ENCODE data around the gene OGDHL. TPM values are rescaled to one million over a fixed set of nuclear protein-coding genes. Genes with fewer than 3 reads are reported as not detected.

The OGDHL gene
- total RNA-seq, 2 donors from 2014 or later: 0.67 to 0.99 TPM

DNA sequence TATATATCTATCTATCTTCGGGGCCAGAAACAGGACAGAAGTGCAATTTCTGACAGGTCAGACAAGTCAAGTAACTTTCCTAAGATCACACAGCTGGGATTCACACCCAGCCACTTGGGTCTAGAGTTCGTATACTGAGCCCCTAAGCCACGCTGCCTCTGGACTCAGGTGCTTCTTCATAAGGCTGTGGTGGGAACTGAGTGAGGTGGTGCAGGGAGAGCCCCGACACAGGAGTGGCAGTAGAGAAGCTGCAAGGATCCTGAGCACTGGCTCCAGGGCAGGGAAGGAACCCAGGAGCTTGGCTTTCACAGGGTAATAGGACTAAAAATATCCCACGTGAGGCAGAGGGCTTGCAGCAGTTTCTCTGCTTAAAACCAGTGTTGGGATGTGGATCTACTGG lies 48.9 kb downstream of the OGDHL start:
- Mint-ChIP-seq H3K36me3 (ENCODE audit: insufficient read depth in 2 of 2) (no peaks in the 10 kb centered on the region), H3K27me3 (ENCODE audit: low read depth) (peaks cover 6% of the 10 kb centered on the region), H3K4me1 (ENCODE audit: low read depth) (no peaks in the 10 kb centered on the region), H3K27ac (no peak overlapping the region), H3K9me3 (peaks cover 0 to 9% of the 10 kb centered on the region in 2 donors), H3K4me3 (no peak overlapping the region)
- ATAC-seq (replicated peaks in 1 of 2): no peak
- no peak for DNase-seq

DNA sequence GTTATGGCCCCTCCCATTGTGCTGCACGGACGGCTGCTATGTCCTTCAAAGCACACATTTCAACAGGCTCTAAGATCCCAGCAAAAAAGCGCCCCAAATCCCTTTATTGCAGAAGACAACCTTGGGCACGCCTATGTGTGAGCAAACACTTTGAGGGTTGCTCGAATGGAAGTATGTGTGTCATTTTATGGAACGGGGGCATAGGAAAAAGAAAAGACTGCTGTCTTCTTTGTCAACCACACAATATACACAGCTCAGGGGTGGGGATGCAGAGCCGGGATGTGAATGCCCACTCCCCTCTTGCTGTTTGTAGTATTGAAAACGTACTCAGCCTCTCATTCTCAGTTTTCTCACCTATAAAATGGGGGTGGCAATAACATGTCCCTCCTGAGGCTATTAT lies 50.6 kb downstream of the OGDHL start:
- no peak for DNase-seq
- H3K36me3 Mint-ChIP-seq (ENCODE audit: insufficient read depth in 2 of 2): no peaks in the 10 kb centered on the region
- H3K4me3 Mint-ChIP-seq: no peak overlapping the region
- no peak for ATAC-seq (replicated peaks in 1 of 2)
- no peaks in the 10 kb centered on the region for H3K4me1 Mint-ChIP-seq (ENCODE audit: low read depth)
- no peak overlapping the region for H3K27ac Mint-ChIP-seq
- H3K9me3 Mint-ChIP-seq: peaks cover 0 to 5% of the 10 kb centered on the region in 2 donors
- peaks cover 6% of the 10 kb centered on the region for H3K27me3 Mint-ChIP-seq (ENCODE audit: low read depth)

GRCh38 chr10:49710966-49711365 lies 51.2 kb downstream of the OGDHL start:
- Mint-ChIP-seq H3K9me3 (peaks cover 0 to 3% of the 10 kb centered on the region in 2 donors), H3K27me3 (ENCODE audit: low read depth) (peaks cover 2% of the 10 kb centered on the region), H3K27ac (no peak overlapping the region), H3K4me1 (ENCODE audit: low read depth) (no peaks in the 10 kb centered on the region), H3K36me3 (ENCODE audit: insufficient read depth in 2 of 2) (no peaks in the 10 kb centered on the region), H3K4me3 (no peak overlapping the region)
- no peak for ATAC-seq (replicated peaks in 1 of 2)
- DNase-seq: no peak

DNA sequence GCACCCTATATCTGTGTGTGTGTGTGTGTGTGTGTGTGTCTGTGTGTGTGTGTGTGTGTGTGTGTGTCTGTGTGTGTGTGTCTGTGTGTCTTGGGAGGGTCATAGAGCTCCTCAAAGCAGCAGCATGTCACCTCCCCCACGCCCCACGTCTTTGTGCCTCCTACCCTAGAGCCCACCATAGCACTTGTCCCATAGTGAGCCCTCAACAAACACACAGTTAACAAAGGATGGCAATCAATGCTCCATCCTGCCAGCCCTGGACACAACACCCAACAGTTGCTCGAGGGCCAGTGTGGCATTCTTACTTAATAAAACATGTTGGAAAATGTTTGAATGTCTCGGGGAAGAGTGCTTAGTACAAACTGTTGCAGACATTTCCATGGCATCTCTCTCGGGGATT lies 52.2 kb downstream of the OGDHL start:
- Mint-ChIP-seq H3K36me3 (ENCODE audit: insufficient read depth in 2 of 2) (no peaks in the 10 kb centered on the region), H3K9me3 (peaks cover 2% of the 10 kb centered on the region in 2 donors), H3K27ac (no peak overlapping the region), H3K27me3 (ENCODE audit: low read depth) (no peaks in the 10 kb centered on the region), H3K4me1 (ENCODE audit: low read depth) (no peaks in the 10 kb centered on the region), H3K4me3 (no peak overlapping the region)
- no peak for DNase-seq
- ATAC-seq (replicated peaks in 1 of 2): no peak

- no peak for ATAC-seq (replicated peaks in 1 of 2)
- Mint-ChIP-seq H3K4me1 (ENCODE audit: low read depth) (no peaks in the 10 kb centered on the region), H3K27me3 (ENCODE audit: low read depth) (no peaks in the 10 kb centered on the region), H3K9me3 (peaks cover 0 to 2% of the 10 kb centered on the region in 2 donors), H3K4me3 (no peak overlapping the region), H3K27ac (no peak overlapping the region), H3K36me3 (ENCODE audit: insufficient read depth in 2 of 2) (no peaks in the 10 kb centered on the region)
- no peak for DNase-seq
Observed at GRCh38 chr10:49707585-49707984, 54.5 kb downstream of the OGDHL start.

DNA sequence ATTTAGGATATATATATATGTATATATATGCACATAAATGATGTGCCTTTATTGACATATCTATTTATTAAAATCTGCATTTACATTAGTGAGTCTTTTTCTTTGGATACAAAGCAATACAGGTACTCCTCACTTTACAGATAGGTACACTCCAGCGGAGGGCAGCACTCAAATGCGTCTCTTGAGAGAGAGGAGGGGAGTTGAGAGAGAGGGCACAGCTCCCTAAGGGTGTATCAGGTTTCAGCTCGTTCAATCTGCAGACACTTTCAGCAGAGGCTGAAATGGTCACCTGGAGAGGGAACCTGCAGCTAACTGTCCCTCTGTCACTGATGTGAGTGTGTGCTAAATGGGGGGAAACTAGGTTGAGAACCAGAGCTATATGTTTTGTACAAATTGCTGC lies 61.1 kb downstream of the OGDHL start:
- Mint-ChIP-seq H3K4me1 (ENCODE audit: low read depth) (no peaks in the 10 kb centered on the region), H3K9me3 (peaks cover 0 to 4% of the 10 kb centered on the region in 2 donors), H3K27ac (no peak overlapping the region), H3K4me3 (no peak overlapping the region), H3K27me3 (ENCODE audit: low read depth) (no peaks in the 10 kb centered on the region), H3K36me3 (ENCODE audit: insufficient read depth in 2 of 2) (no peaks in the 10 kb centered on the region)
- ATAC-seq (replicated peaks in 1 of 2) (no peak), DNase-seq (no peak)

DNA sequence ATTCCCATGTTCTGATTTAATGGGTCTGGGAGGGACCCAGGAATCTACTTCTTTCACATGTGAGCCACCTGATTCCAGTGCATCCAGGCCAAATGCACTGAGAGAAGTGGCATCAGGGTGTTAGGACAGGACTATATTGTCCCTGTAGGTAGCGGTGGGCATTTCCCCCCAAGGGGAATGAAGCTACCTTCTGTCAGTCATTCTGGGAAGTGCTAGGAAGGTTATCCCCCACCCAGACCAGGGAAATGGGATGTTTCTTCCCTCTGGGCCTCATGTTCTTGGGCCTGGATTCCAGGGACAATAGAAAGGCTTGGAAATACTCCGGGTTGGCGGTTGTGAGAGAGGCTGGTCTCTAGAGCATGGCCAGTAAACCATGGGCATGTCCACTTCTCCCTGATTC lies 61.9 kb downstream of the OGDHL start:
- peaks cover 0 to 4% of the 10 kb centered on the region in 2 donors for H3K9me3 Mint-ChIP-seq

DNA sequence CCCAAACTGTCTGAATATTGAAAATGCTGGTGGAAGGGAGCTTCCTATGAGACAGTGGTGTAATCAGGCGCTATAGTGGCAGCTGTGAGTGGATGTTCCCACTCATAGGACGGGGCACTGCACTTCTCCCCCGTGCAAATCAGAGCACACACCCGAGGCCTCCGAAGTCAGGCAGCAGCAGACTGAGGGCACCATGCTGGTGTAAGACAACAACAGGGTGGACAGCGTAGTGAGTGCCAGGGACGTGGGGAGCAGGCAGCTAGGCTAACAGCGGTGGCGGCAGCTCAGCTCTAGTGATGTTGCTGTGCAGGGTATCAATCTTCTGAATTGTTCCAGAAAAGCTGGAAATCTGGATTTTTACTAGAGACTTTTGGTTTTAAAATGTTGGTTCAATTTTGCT lies 63.4 kb downstream of the OGDHL start:
- H3K9me3 Mint-ChIP-seq: peaks cover 0 to 2% of the 10 kb centered on the region in 2 donors
- H3K4me3 Mint-ChIP-seq: no peak overlapping the region
- no peaks in the 10 kb centered on the region for H3K36me3 Mint-ChIP-seq (ENCODE audit: insufficient read depth in 2 of 2)
- no peaks in the 10 kb centered on the region for H3K4me1 Mint-ChIP-seq (ENCODE audit: low read depth)
- no peak for ATAC-seq (replicated peaks in 1 of 2)
- no peak for DNase-seq
- no peak overlapping the region for H3K27ac Mint-ChIP-seq
- peaks cover 2% of the 10 kb centered on the region for H3K27me3 Mint-ChIP-seq (ENCODE audit: low read depth)

More for the DNA sequence above, 61.9 kb downstream of the OGDHL start:
- ATAC-seq (replicated peaks in 1 of 2) (no peak), DNase-seq (no peak)
- Mint-ChIP-seq H3K36me3 (ENCODE audit: insufficient read depth in 2 of 2) (no peaks in the 10 kb centered on the region), H3K4me3 (no peak overlapping the region), H3K27ac (no peak overlapping the region), H3K27me3 (ENCODE audit: low read depth) (no peaks in the 10 kb centered on the region), H3K4me1 (ENCODE audit: low read depth) (no peaks in the 10 kb centered on the region)

DNA sequence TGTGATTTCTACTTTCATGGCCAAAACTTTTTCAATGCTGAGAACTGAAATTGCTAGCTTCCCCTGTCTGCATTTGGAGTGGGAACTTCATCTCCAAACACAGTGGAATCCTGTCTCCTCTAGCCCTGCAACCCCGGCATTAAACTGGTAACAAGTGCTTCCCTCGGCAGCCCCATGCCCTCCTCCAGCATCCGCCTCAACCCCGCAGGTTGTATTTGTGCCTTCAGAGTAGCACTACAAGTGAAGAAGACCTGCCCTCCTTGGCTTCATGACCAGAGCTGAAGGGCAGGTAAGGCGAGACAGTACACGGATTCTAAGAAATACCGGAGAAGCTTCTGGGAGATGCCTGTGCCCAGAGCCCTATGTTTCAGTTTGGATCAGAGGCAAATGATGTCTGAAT lies 65.8 kb downstream of the OGDHL start:
- H3K4me1 Mint-ChIP-seq (ENCODE audit: low read depth): no peaks in the 10 kb centered on the region
- H3K4me3 Mint-ChIP-seq: no peak overlapping the region
- H3K27me3 Mint-ChIP-seq (ENCODE audit: low read depth): peaks cover 20% of the 10 kb centered on the region
- H3K9me3 Mint-ChIP-seq: no peaks in the 10 kb centered on the region
- no peak overlapping the region for H3K27ac Mint-ChIP-seq
- DNase-seq (no peak), ATAC-seq (replicated peaks in 1 of 2) (no peak)
- no peaks in the 10 kb centered on the region for H3K36me3 Mint-ChIP-seq (ENCODE audit: insufficient read depth in 2 of 2)

GRCh38 chr10:49694466-49694865 lies 67.7 kb downstream of the OGDHL start:
- Mint-ChIP-seq H3K9me3 (no peaks in the 10 kb centered on the region), H3K4me3 (no peak overlapping the region), H3K4me1 (ENCODE audit: low read depth) (no peaks in the 10 kb centered on the region)

DNA sequence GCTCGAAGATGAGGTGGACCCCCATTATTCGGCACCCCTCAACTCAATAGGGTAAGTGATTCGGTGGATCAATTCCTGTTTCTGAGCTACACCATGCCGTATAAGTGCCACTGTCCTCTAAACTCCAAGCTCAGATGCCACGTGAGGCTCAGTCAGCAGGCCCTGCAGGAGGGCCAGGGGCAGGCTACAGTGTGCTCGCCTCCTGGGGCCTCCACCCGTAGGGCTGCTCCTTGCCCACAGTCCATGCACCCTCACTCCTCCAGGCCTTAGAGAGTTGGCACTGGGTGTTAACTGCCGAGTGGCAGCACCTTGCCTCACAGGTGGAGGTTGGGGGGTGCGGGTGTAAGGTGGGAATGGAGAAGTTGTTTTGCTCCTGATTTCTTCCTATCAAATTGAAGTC lies 70.5 kb downstream of the OGDHL start:
- Mint-ChIP-seq H3K27me3 (ENCODE audit: low read depth) (peaks cover 60% of the 10 kb centered on the region), H3K36me3 (ENCODE audit: insufficient read depth in 2 of 2) (peaks cover 0 to 4% of the 10 kb centered on the region in 2 donors), H3K4me1 (ENCODE audit: low read depth) (peaks cover 6% of the 10 kb centered on the region), H3K9me3 (no peaks in the 10 kb centered on the region), H3K27ac (no peak overlapping the region), H3K4me3 (no peak overlapping the region)
- DNase-seq: no peak
- no peak for ATAC-seq (replicated peaks in 1 of 2)

More at GRCh38 chr10:49694466-49694865, 67.7 kb downstream of the OGDHL start:
- no peak for ATAC-seq (replicated peaks in 1 of 2)
- no peak overlapping the region for H3K27ac Mint-ChIP-seq
- H3K36me3 Mint-ChIP-seq (ENCODE audit: insufficient read depth in 2 of 2): no peaks in the 10 kb centered on the region
- peaks cover 38% of the 10 kb centered on the region for H3K27me3 Mint-ChIP-seq (ENCODE audit: low read depth)
- DNase-seq: no peak

GRCh38 chr10:49690698-49691356 lies 71.3 kb downstream of the OGDHL start:
- ATAC-seq (replicated peaks in 1 of 2): no peak
- Mint-ChIP-seq H3K27me3 (ENCODE audit: low read depth) (peaks cover 60% of the 10 kb centered on the region), H3K4me1 (ENCODE audit: low read depth) (peaks cover 6% of the 10 kb centered on the region), H3K27ac (no peak overlapping the region), H3K36me3 (ENCODE audit: insufficient read depth in 2 of 2) (peaks cover 0 to 4% of the 10 kb centered on the region in 2 donors), H3K4me3 (no peak overlapping the region), H3K9me3 (no peaks in the 10 kb centered on the region)
- DNase-seq: no peak

DNA sequence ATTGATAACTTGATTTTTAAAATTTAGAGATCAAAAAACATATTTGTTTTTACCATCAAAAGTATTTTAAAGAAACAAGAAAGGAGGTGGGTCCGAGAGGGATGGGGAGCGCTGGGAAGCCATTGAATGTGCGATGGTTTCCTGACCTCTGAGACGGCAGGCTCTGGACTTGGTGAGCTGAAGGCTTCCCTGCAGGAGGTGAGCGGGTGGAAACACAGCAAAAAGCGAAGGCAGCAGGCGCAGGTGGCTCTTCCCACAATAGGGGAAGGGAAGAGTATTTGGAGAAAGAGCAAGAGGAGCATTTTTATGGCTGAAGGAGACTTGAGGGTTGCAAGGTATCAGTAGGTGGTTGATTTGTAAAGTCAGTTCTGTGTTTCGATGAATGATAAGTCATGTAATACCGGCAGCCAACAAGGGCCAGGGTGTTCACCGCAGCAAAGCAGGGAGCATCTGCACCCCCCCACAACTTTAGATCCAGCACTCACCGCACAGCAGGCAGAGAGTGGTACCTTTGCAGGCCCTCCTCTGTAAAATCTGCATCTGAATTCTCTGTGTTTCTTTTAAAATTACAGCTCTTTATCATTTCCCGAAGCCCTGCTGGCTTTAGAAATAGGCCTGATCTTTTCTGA lies 72.1 kb downstream of the OGDHL start:
- no peak for DNase-seq
- ATAC-seq (replicated peaks in 1 of 2): no peak
- no peak overlapping the region for H3K4me3 Mint-ChIP-seq
- H3K27ac Mint-ChIP-seq: no peak overlapping the region
- peaks cover 0 to 4% of the 10 kb centered on the region in 2 donors for H3K36me3 Mint-ChIP-seq (ENCODE audit: insufficient read depth in 2 of 2)
- peaks cover 0 to under 1% of the 10 kb centered on the region in 2 donors for H3K9me3 Mint-ChIP-seq
- peaks cover 60% of the 10 kb centered on the region for H3K27me3 Mint-ChIP-seq (ENCODE audit: low read depth)
- peaks cover 6% of the 10 kb centered on the region for H3K4me1 Mint-ChIP-seq (ENCODE audit: low read depth)

GRCh38 chr10:49688920-49689319 lies 73.2 kb downstream of the OGDHL start:
- ATAC-seq (replicated peaks in 1 of 2) (no peak), DNase-seq (no peak)
- peaks cover 60% of the 10 kb centered on the region for H3K27me3 Mint-ChIP-seq (ENCODE audit: low read depth)
- peaks cover 1 to 2% of the 10 kb centered on the region in 2 donors for H3K9me3 Mint-ChIP-seq
- peaks cover 6% of the 10 kb centered on the region for H3K4me1 Mint-ChIP-seq (ENCODE audit: low read depth)
- H3K27ac Mint-ChIP-seq: no peak overlapping the region
- H3K4me3 Mint-ChIP-seq: no peak overlapping the region
- H3K36me3 Mint-ChIP-seq (ENCODE audit: insufficient read depth in 2 of 2): peaks cover 0 to 4% of the 10 kb centered on the region in 2 donors
